Naive thymus-derived CD8-positive, alpha-beta T cell (primary cell): ENCODE data around the gene SLC39A11. TPM values are rescaled to one million over a fixed set of nuclear protein-coding genes. Genes with fewer than 3 reads are reported as not detected.
"Not testable (repeated sequence)": the region's sequence is repeated elsewhere in the genome, so short reads cannot be mapped to it uniquely, and the experiment has no call there.

Experiments used
- ATAC-seq, 2 donors: fragments of 150-1000 bp; cut with Tn5 transposase in 1 of 2; sonication (Bioruptor Pico), chemical (Tn5 transposase) in 1 of 2; 1 replicate in 1 of 2; 2 replicates in 1 of 2; pipeline ENCODE4 v1.10.0; 2021; ENCODE audit warnings: mild to moderate bottlenecking in 2 of 2, moderate library complexity in 2 of 2
- POLR2A ChIA-PET: fragments of 350-600 bp; sonication (Branson Sonifier 250); formaldehyde crosslinking; loops from one replicate; lab custom pipeline; 2021; ENCODE audit warnings: antibody characterized with exemption; lab: Charles Lee
- DNase-seq, 10 donors: peaks; one replicate each; pipeline versions ENCODE4 v3.0.0 to v3.0.0-alpha.2; 2020 to 2022
- H3K27ac Mint-ChIP-seq, 10 donors: one replicate each; pipeline ENCODE4 v1.8.0; 2020 to 2022; ENCODE audit warnings: mild to moderate bottlenecking in 10 of 10, mixed read lengths in 10 of 10, moderate library complexity in 4 of 10, inconsistent platforms in 1 of 10
- H3K27me3 Mint-ChIP-seq, 5 donors: one replicate each; pipeline ENCODE4 v1.8.0; 2021 to 2022; ENCODE audit warnings: mixed read lengths in 5 of 5
- H3K36me3 Mint-ChIP-seq, 3 donors: one replicate each; pipeline ENCODE4 v1.8.0; 2020 to 2022; ENCODE audit warnings: mixed read lengths in 3 of 3, mild to moderate bottlenecking in 2 of 3, inconsistent platforms in 1 of 3
- H3K4me1 Mint-ChIP-seq, 4 donors: one replicate each; pipeline ENCODE4 v1.8.0; 2021 to 2022; ENCODE audit warnings: mixed read lengths in 4 of 4
- H3K4me3 Mint-ChIP-seq, 10 donors: one replicate each; pipeline ENCODE4 v1.8.0; 2020 to 2022; ENCODE audit warnings: mild to moderate bottlenecking in 10 of 10, mixed read lengths in 10 of 10, moderate library complexity in 6 of 10, inconsistent platforms in 1 of 10
- H3K9me3 Mint-ChIP-seq, 9 donors: one replicate each; pipeline ENCODE4 v1.8.0; 2020 to 2022; ENCODE audit warnings: mixed read lengths in 9 of 9, mild to moderate bottlenecking in 3 of 9, inconsistent platforms in 1 of 9, moderate library complexity in 1 of 9
- polyA plus RNA-seq, 3 donors: library from polyadenylated mRNA; unstranded; fragments of 300-500 nt; fragmentation: Illumina TruSeq; gene quantifications; one replicate each; pipeline ENCODE4 v1.2.3, GENCODE V29; 2021
- total RNA-seq, 8 experiments: library from RNA in 2 of 8; stranded (reverse) in 2 of 8; gene quantifications; one replicate each; pipeline ENCODE4 v1.2.3 and lab custom pipeline; 2021 to 2026

The SLC39A11 gene
- total and polyA plus RNA-seq, 5 experiments from 2014 or later, result 6.2 to 14.4 (median 10.3) TPM

- no peak for ATAC-seq
- POLR2A ChIA-PET, result no interaction called here
- Mint-ChIP-seq H3K27ac (no peak overlapping the region), H3K4me1 (no peaks in the 10 kb centered on the region), H3K27me3 (peaks cover 4 to 13% (median 7%) of the 10 kb centered on the region in 5 donors), H3K9me3 (peaks cover 0 to 5% (median 0%) of the 10 kb centered on the region in 9 donors), H3K36me3 (peaks cover 0 to 20% (median 16%) of the 10 kb centered on the region in 3 donors), H3K4me3 (no peak overlapping the region)
- no peak for DNase-seq
Observed at GRCh38 chr17:72644492-72644891, 448.0 kb downstream of the SLC39A11 start.

GRCh38 chr17:72643575-72644216, 448.8 kb downstream of the SLC39A11 start:
- DNase-seq (no peak), ATAC-seq (no peak)
- POLR2A ChIA-PET, result no interaction called here
- H3K27me3 Mint-ChIP-seq, result peaks cover 4 to 13% (median 7%) of the 10 kb centered on the region in 5 donors
- H3K4me1 Mint-ChIP-seq, result no peaks in the 10 kb centered on the region
- H3K4me3 Mint-ChIP-seq, result no peak overlapping the region
- H3K27ac Mint-ChIP-seq, result no peak overlapping the region
- H3K9me3 Mint-ChIP-seq, result peaks cover 0 to 5% (median 0%) of the 10 kb centered on the region in 9 donors
- peaks cover 0 to 20% (median 16%) of the 10 kb centered on the region in 3 donors for H3K36me3 Mint-ChIP-seq

- Mint-ChIP-seq H3K4me3 (no peak overlapping the region), H3K9me3 (peaks cover 0 to 5% (median 0%) of the 10 kb centered on the region in 9 donors), H3K27me3 (peaks cover 4 to 13% (median 10%) of the 10 kb centered on the region in 5 donors), H3K36me3 (peaks cover 0 to 16% (median 12%) of the 10 kb centered on the region in 3 donors), H3K27ac (no peak overlapping the region), H3K4me1 (no peaks in the 10 kb centered on the region)
- DNase-seq (no peak), ATAC-seq (no peak)
- POLR2A ChIA-PET, result no interaction called here
Observed at GRCh38 chr17:72642720-72643119, 449.8 kb downstream of the SLC39A11 start.

GRCh38 chr17:72640415-72641165, 451.9 kb downstream of the SLC39A11 start:
- DNase-seq, result no peak
- no peaks in the 10 kb centered on the region for H3K4me1 Mint-ChIP-seq
- no peak for ATAC-seq
- peaks cover 0 to 3% (median 0%) of the 10 kb centered on the region in 9 donors for H3K9me3 Mint-ChIP-seq
- H3K4me3 Mint-ChIP-seq, result no peak overlapping the region
- peaks cover 4 to 13% (median 10%) of the 10 kb centered on the region in 5 donors for H3K27me3 Mint-ChIP-seq
- peaks cover 0 to 6% (median 3%) of the 10 kb centered on the region in 3 donors for H3K36me3 Mint-ChIP-seq
- POLR2A ChIA-PET, result no interaction called here
- no peak overlapping the region for H3K27ac Mint-ChIP-seq

- Mint-ChIP-seq H3K27ac (peak overlapping the region in 1 of 10 donors; percentile 7), H3K4me1 (peaks cover 2 to 8% (median 8%) of the 10 kb centered on the region in 4 donors), H3K27me3 (peaks cover 4 to 13% (median 10%) of the 10 kb centered on the region in 5 donors), H3K36me3 (peaks cover 0 to 6% (median 3%) of the 10 kb centered on the region in 3 donors), H3K4me3 (no peak overlapping the region), H3K9me3 (peaks cover 0 to 3% (median 0%) of the 10 kb centered on the region in 9 donors)
- DNase-seq, result no peak
- no peak for ATAC-seq
- POLR2A ChIA-PET, result no interaction called here
Observed at GRCh38 chr17:72639711-72640110, 452.8 kb downstream of the SLC39A11 start.

- H3K27ac Mint-ChIP-seq, POLR2A ChIA-PET, DNase-seq, H3K9me3 Mint-ChIP-seq, H3K36me3 Mint-ChIP-seq, ATAC-seq, H3K4me3 Mint-ChIP-seq: not testable (repeated sequence)
- H3K4me1 Mint-ChIP-seq, result peaks cover 6 to 15% (median 14%) of the 10 kb centered on the region in 4 donors
- peaks cover 4 to 13% (median 10%) of the 10 kb centered on the region in 5 donors for H3K27me3 Mint-ChIP-seq
Observed at GRCh38 chr17:72638932-72639331, 453.6 kb downstream of the SLC39A11 start.

- Mint-ChIP-seq H3K4me3 (peak overlapping the region in 3 of 10 donors; percentile 22 to 47 (median 34)), H3K36me3 (no peaks in the 10 kb centered on the region), H3K27me3 (peaks cover 0 to 10% (median 0%) of the 10 kb centered on the region in 5 donors), H3K4me1 (peaks cover 6 to 15% (median 14%) of the 10 kb centered on the region in 4 donors), H3K9me3 (no peaks in the 10 kb centered on the region), H3K27ac (peak overlapping the region in 6 of 10 donors; percentile 14 to 85 (median 55))
- DNase-seq, result no peak
- no peak for ATAC-seq
- POLR2A ChIA-PET, result no interaction called here
Observed at GRCh38 chr17:72635034-72635635, 457.4 kb downstream of the SLC39A11 start.

- Mint-ChIP-seq H3K9me3 (no peaks in the 10 kb centered on the region), H3K4me3 (peak overlapping the region in 5 of 10 donors; percentile 4 to 49 (median 34)), H3K36me3 (no peaks in the 10 kb centered on the region), H3K27me3 (peaks cover 0 to 9% (median 0%) of the 10 kb centered on the region in 5 donors), H3K27ac (peak overlapping the region in 5 of 10 donors; percentile 14 to 85 (median 55)), H3K4me1 (peaks cover 6 to 15% (median 14%) of the 10 kb centered on the region in 4 donors)
- ATAC-seq, result no peak
- no peak for DNase-seq
- POLR2A ChIA-PET, result no interaction called here
Observed at GRCh38 chr17:72634621-72635020, 457.9 kb downstream of the SLC39A11 start.

- Mint-ChIP-seq H3K4me1 (peaks cover 6 to 15% (median 14%) of the 10 kb centered on the region in 4 donors), H3K36me3 (no peaks in the 10 kb centered on the region)
- POLR2A ChIA-PET, result no interaction called here
Observed at GRCh38 chr17:72631949-72632684, 460.4 kb downstream of the SLC39A11 start.

GRCh38 chr17:72631568-72631948, 460.9 kb downstream of the SLC39A11 start:
- Mint-ChIP-seq H3K27me3 (peaks cover 2 to 20% (median 3%) of the 10 kb centered on the region in 5 donors), H3K36me3 (no peaks in the 10 kb centered on the region), H3K4me1 (peaks cover 6 to 15% (median 14%) of the 10 kb centered on the region in 4 donors), H3K4me3 (no peak overlapping the region), H3K27ac (no peak overlapping the region), H3K9me3 (peaks cover 0 to 16% (median 6%) of the 10 kb centered on the region in 9 donors)
- no peak for ATAC-seq
- no peak for DNase-seq
- POLR2A ChIA-PET, result no interaction called here

More at GRCh38 chr17:72631949-72632684, 460.4 kb downstream of the SLC39A11 start:
- no peak overlapping the region for H3K27ac Mint-ChIP-seq
- peaks cover 2 to 19% (median 3%) of the 10 kb centered on the region in 5 donors for H3K27me3 Mint-ChIP-seq
- H3K4me3 Mint-ChIP-seq, result no peak overlapping the region
- ATAC-seq, result no peak
- H3K9me3 Mint-ChIP-seq, result peaks cover 0 to 11% (median 4%) of the 10 kb centered on the region in 9 donors
- DNase-seq, result no peak

GRCh38 chr17:72624652-72625051, 467.8 kb downstream of the SLC39A11 start:
- ATAC-seq, result no peak

GRCh38 chr17:72624226-72624625, 468.3 kb downstream of the SLC39A11 start:
- Mint-ChIP-seq H3K4me1 (no peaks in the 10 kb centered on the region), H3K27me3 (peaks cover 19 to 88% (median 46%) of the 10 kb centered on the region in 5 donors), H3K36me3 (peaks cover 0 to 4% (median 0%) of the 10 kb centered on the region in 3 donors), H3K9me3 (peaks cover 0 to 19% (median 7%) of the 10 kb centered on the region in 9 donors), H3K27ac (no peak overlapping the region), H3K4me3 (no peak overlapping the region)
- DNase-seq, result no peak
- POLR2A ChIA-PET, result no interaction called here
- no peak for ATAC-seq

More at GRCh38 chr17:72624652-72625051, 467.8 kb downstream of the SLC39A11 start:
- Mint-ChIP-seq H3K27me3 (peaks cover 18 to 84% (median 42%) of the 10 kb centered on the region in 5 donors), H3K27ac (no peak overlapping the region), H3K36me3 (peaks cover 0 to 4% (median 0%) of the 10 kb centered on the region in 3 donors), H3K4me1 (no peaks in the 10 kb centered on the region), H3K4me3 (no peak overlapping the region), H3K9me3 (peaks cover 0 to 19% (median 6%) of the 10 kb centered on the region in 9 donors)
- POLR2A ChIA-PET, result no interaction called here
- DNase-seq, result no peak
